Activated T-cell treated with anti-CD3 and anti-CD28 coated beads, Interleukin-2, amount 50 U/mL, for 72 hours (primary cell): ENCODE data around the gene RHOJ. TPM values are rescaled to one million over a fixed set of nuclear protein-coding genes. Genes with fewer than 3 reads are reported as not detected.
A peak's percentile ranks its signal among the peaks of the same experiment; 100 is the strongest.

Source experiments
- ATAC-seq, 2 donors: fragments of 150-1000 bp; cut with Tn5 transposase; replicated peaks in 1 of 2; 2 replicates each; pipeline ENCODE4 v1.10.0; 2021; ENCODE audit warnings: moderate library complexity in 2 of 2, mild to moderate bottlenecking in 1 of 2
- DNase-seq, 2 donors: peaks; one replicate each; pipeline ENCODE4 v3.0.0; 2021 to 2022; ENCODE audit warnings: mixed read lengths in 1 of 2
- H3K27ac Mint-ChIP-seq: one replicate; pipeline ENCODE4 v1.8.0; 2022; ENCODE audit warnings: mild to moderate bottlenecking, moderate library complexity, mixed read lengths
- H3K27me3 Mint-ChIP-seq: one replicate; pipeline ENCODE4 v1.8.0; 2022; ENCODE audit warnings: low read depth, mixed read lengths
- H3K36me3 Mint-ChIP-seq, 2 donors: one replicate each; pipeline ENCODE4 v1.8.0; 2022; ENCODE audit warnings: mixed read lengths in 2 of 2, mild to moderate bottlenecking in 1 of 2; ENCODE audit not compliant: insufficient read depth in 2 of 2
- H3K4me1 Mint-ChIP-seq: one replicate; pipeline ENCODE4 v1.8.0; 2022; ENCODE audit warnings: low read depth, mixed read lengths
- H3K4me3 Mint-ChIP-seq, 2 donors: one replicate each; pipeline ENCODE4 v1.8.0; 2022; ENCODE audit warnings: mild to moderate bottlenecking in 2 of 2, mixed read lengths in 2 of 2, moderate library complexity in 2 of 2
- H3K9me3 Mint-ChIP-seq, 2 donors: one replicate each; pipeline ENCODE4 v1.8.0; 2022; ENCODE audit warnings: mixed read lengths in 2 of 2
- total RNA-seq, 2 donors: library from RNA; stranded (reverse); gene quantifications; one replicate each; pipeline ENCODE4 v1.2.3, GENCODE V29; 2022

RHOJ gene
- total RNA-seq, 2 donors from 2014 or later = not detected

DNA sequence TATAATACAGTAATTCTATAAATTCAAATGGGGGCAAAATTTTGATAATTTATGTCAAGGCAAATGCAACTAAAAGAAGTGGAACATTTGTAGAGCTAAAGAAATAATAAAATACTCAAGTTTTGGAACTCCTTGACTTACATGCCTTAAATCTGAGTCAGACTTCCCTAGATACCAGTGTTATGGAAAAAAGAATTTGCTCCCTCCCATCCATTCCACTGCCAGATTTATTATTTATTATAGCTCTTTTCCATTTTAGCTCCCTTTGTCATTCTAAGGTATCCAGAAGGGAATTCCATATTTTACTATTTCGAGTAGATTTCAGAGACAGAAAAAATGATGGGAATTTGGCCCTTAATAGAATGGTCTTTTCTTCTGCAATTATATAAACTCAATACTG lies 44.0 kb downstream of the RHOJ start:
- no peak overlapping the region for H3K4me3 Mint-ChIP-seq

DNA sequence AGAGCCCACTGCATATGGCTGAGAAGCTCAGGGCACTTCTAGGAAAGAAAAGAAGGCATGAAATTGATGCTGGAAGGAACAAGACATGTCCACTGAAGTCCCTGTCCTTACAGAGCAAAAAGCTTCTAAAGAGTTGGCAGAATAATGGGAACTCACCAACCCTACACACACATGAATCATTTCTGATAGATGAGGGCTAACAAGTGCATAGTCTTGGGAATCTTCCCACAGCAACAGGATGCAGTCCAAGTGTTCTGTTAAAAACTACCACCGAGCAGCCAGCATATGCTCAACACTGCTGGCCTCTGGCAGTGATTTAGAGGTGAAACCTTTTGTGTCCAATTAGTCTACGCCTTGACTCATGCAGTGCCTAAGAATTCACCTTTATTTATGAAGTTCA lies 44.8 kb downstream of the RHOJ start:
- ATAC-seq (no peak), DNase-seq (no peak)
- Mint-ChIP-seq H3K27me3 (no peaks in the 10 kb centered on the region), H3K4me1 (no peaks in the 10 kb centered on the region), H3K27ac (no peak overlapping the region), H3K4me3 (no peak overlapping the region), H3K9me3 (peaks cover 1 to 2% of the 10 kb centered on the region in 2 donors), H3K36me3 (no peaks in the 10 kb centered on the region)

More for the DNA sequence above, 44.0 kb downstream of the RHOJ start:
- H3K36me3 Mint-ChIP-seq = no peaks in the 10 kb centered on the region
- peaks cover 1 to 2% of the 10 kb centered on the region in 2 donors for H3K9me3 Mint-ChIP-seq
- no peaks in the 10 kb centered on the region for H3K4me1 Mint-ChIP-seq
- peaks cover 8% of the 10 kb centered on the region for H3K27me3 Mint-ChIP-seq
- ATAC-seq (no peak), DNase-seq (no peak)
- no peak overlapping the region for H3K27ac Mint-ChIP-seq

DNA sequence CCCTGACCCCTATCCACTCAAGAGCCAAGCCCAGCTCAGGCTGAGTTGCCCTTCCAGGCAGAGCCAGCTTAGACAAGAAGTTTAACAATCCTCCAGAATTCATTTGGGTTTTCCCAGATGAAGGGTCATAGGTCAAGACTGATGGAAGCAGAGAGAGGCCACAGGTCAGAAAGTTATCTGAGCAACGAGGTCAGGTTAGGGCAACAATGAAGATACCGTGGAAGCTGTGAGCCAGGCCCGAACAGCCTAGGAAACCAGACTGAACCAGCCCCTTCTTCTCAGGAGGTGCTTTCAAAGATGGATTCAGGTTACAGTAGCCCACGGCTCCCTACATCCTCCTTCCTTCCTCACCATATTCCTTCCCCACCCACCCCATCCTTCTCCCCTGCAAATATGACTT lies 53.1 kb downstream of the RHOJ start:
- Mint-ChIP-seq H3K9me3 (no peaks in the 10 kb centered on the region), H3K4me3 (no peak overlapping the region)

DNA sequence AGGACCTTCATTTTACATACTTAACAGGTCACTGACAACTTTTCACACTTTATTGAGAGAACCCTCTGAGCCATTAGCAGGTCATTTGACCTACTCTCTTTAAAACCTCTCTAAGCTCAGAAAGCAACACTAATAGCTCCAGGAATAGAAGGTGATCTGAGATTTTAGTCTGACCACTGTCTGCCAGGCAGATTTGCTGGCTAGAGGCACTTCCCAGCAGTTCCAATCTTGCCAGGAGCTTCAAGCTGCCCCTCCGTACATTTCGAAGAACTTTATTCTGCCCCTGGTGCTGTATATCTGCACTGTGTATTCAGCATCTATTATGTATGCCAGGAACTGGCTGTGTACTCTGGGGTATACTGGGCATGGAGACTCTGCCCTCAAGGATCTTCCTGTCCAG lies 58.2 kb downstream of the RHOJ start:
- ATAC-seq (no peak), DNase-seq (no peak)
- no peaks in the 10 kb centered on the region for H3K4me1 Mint-ChIP-seq
- no peak overlapping the region for H3K4me3 Mint-ChIP-seq
- H3K36me3 Mint-ChIP-seq = no peaks in the 10 kb centered on the region
- no peaks in the 10 kb centered on the region for H3K9me3 Mint-ChIP-seq
- H3K27ac Mint-ChIP-seq = no peak overlapping the region
- H3K27me3 Mint-ChIP-seq = peaks cover 14% of the 10 kb centered on the region

More for the DNA sequence above, 53.1 kb downstream of the RHOJ start:
- Mint-ChIP-seq H3K27ac (no peak overlapping the region), H3K36me3 (no peaks in the 10 kb centered on the region), H3K27me3 (no peaks in the 10 kb centered on the region), H3K4me1 (no peaks in the 10 kb centered on the region)
- DNase-seq (no peak), ATAC-seq (no peak)

DNA sequence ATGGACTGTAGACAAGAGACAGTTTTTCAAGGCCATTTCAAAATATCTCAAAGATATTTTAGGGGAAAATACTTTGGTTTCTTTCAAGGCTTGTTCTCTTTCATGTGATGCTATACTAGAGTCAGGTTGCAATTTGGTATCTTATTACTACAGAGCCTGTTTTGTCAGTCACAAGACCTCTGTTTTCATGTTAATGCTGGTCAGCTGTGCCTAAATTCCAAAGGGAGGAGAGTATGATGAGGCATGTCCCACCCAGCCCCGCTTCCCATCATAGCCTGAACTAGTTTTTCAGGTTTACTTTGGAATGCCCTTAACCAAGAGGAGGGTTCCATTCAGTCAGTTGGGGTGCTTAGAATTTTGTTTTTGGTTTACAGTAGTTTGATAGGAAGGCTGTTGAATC lies 61.9 kb downstream of the RHOJ start:
- no peak overlapping the region for H3K4me3 Mint-ChIP-seq
- H3K9me3 Mint-ChIP-seq = no peaks in the 10 kb centered on the region
- H3K27ac Mint-ChIP-seq = no peak overlapping the region
- H3K36me3 Mint-ChIP-seq = no peaks in the 10 kb centered on the region
- no peak for DNase-seq
- ATAC-seq = no peak
- no peaks in the 10 kb centered on the region for H3K4me1 Mint-ChIP-seq
- H3K27me3 Mint-ChIP-seq = peaks cover 14% of the 10 kb centered on the region

DNA sequence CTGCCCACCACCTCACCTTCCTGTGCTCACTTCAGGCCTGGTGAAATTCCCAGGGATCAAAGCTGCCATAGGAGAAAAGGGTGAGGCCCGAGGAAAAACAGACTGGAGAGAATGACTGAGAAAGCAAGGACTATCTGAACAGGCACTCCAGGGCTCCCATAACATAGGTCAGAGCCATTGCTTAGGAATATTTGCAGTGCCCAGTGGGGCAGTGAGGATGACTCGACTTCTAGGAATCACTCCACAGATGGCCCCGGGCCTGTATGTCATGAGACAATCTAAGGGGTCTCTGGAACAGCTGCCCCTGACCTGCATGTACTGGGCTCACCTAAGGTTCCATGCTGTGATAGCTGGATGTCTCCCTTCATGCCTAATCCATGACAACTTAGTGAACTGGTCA lies 62.9 kb downstream of the RHOJ start:
- DNase-seq = no peak
- Mint-ChIP-seq H3K9me3 (no peaks in the 10 kb centered on the region), H3K4me3 (no peak overlapping the region), H3K4me1 (no peaks in the 10 kb centered on the region), H3K27me3 (peaks cover 14% of the 10 kb centered on the region), H3K27ac (no peak overlapping the region), H3K36me3 (no peaks in the 10 kb centered on the region)
- ATAC-seq = no peak

DNA sequence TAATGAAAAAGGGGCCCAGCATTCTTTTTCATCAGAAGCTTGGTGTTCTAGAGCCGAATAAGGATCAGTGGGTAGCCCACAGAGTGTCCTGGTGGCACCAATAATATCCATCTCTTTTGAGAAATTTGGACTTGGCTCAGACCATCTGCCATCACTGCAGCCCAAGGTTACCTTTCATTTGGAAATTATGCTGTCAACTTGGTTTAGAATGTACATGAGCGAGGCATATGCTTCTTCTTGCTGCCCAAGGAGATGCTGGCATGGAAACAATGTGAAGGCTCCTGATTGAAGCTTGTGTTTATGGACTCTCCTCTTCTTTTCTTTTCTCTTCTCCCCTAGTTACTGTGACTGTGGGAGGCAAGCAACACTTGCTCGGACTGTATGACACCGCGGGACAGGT lies 64.5 kb downstream of the RHOJ start:
- Mint-ChIP-seq H3K27ac (no peak overlapping the region), H3K36me3 (no peaks in the 10 kb centered on the region), H3K9me3 (no peaks in the 10 kb centered on the region), H3K4me3 (no peak overlapping the region), H3K27me3 (peaks cover 8% of the 10 kb centered on the region), H3K4me1 (no peaks in the 10 kb centered on the region)
- no peak for DNase-seq
- ATAC-seq = no peak

DNA sequence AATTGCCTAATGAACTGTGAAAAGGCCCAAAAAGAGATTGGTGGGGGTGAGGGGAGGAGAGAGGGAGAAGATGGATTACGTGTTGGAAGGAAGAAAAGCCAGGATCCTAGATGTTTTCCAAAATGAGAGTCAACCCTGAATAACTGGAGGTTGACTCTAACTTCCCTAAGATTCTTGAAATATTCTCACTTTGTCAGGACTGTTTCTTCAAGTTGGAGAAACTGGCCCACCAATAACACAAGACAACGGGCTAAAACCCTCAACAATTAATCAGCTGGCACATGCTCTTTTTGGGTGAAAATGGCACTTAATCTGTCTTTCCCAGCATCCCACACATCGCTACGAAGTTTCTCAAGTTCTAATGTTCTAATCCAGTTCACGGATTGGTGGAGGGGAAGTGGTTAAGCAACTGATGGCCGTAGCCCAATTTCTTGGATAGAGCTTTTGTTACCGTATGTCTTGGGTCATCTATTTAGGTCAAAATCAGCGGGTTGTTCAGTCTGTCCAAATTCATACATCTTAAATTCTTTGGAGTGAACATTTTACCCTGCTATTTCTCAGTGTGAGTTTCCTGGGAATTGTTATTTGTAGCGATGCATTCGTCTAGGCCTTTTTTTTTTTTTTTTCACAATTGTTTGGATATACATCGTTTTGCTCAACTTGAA lies 65.5 kb downstream of the RHOJ start:
- Mint-ChIP-seq H3K9me3 (no peaks in the 10 kb centered on the region), H3K36me3 (no peaks in the 10 kb centered on the region), H3K27ac (no peak overlapping the region), H3K4me3 (no peak overlapping the region), H3K4me1 (no peaks in the 10 kb centered on the region), H3K27me3 (peaks cover 5% of the 10 kb centered on the region)
- no peak for DNase-seq
- ATAC-seq = no peak

DNA sequence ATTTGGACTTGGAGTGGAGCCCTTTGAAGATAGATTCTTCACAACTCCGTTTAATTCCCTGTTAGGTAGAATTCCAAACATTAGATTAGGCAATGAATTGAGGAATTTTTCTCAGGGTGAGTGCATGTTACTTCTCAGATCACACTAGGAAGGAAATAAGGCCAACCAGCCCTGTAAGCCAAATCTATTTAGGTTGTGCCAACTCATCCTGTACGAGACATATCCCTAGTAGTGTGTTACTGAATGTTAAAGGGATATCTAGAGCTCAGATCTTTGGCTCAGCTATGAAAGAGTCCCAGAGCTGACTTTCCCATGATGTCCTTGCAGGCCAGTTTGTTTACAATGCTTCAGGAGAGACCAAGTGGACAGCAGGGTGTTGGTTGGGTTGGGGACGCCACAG lies 68.9 kb downstream of the RHOJ start:
- Mint-ChIP-seq H3K27me3 (no peaks in the 10 kb centered on the region), H3K9me3 (no peaks in the 10 kb centered on the region), H3K27ac (no peak overlapping the region), H3K36me3 (no peaks in the 10 kb centered on the region), H3K4me3 (no peak overlapping the region), H3K4me1 (no peaks in the 10 kb centered on the region)
- no peak for DNase-seq
- ATAC-seq = no peak

DNA sequence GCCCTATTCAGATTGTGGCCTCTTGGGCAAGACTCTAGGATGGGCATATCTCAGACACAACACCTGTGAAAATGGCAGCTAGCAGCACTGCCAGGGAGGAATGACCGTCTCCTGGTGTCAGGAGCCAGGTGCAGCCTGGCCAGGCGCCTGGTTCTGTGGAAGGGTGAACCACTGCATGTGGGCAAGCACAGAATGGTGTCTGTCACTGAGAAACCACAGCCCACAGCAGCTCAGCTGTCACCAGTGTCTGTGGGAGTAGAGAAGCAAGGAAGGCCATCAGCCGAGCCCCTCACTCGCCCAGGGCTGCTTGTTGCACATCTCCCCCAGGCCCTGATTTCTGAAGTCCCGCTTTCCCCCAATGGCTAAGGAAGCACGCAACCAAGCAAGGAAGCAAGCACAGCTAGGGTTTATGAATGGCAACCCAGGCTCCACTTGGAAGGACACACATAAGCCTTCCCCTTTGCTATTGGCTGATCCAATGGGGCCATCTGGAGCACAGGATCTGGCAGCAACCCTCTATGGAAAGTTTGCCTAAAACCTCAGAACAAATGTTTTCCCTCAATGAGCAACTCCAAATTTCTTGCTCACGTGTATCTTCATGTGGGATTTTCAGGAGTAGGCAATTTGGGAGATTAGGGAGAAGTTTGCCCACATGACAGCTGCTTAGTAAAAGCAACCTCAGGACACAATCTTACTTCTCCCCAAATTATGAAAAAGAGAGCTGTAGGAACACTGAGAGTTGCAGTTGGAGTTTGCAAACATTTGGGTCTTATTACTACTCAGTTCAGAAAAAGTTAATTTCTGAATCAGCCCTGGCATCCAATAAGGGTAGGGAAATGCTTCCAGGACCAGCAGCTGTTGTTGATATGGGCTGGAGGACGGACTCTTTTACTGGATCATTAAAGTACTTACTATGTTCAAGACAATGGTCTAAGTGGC lies 69.7 kb downstream of the RHOJ start:
- H3K9me3 Mint-ChIP-seq = no peaks in the 10 kb centered on the region
- DNase-seq (no peak), ATAC-seq (no peak)
- H3K4me1 Mint-ChIP-seq = no peaks in the 10 kb centered on the region
- no peak overlapping the region for H3K4me3 Mint-ChIP-seq
- H3K36me3 Mint-ChIP-seq = no peaks in the 10 kb centered on the region
- H3K27ac Mint-ChIP-seq = no peak overlapping the region
- no peaks in the 10 kb centered on the region for H3K27me3 Mint-ChIP-seq

DNA sequence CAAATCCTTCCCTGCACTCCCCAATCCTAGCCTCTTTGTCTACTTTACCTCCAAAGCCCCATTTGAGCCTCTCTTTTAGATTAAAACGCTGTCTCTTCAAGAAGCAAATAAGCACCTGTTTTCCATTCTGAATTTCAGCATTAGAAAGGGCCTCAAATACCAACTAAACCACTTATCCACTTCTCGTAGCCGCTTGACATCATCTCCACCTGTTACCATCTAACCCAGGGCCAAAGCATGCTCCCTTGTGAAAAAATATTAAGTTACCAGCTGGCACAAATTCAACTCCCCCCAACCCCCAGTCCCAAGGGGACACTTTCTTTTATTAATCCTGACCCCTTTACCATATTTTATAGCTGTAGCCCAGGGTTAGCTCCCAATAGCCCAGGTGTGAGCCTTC lies 71.4 kb downstream of the RHOJ start:
- no peak for ATAC-seq
- no peaks in the 10 kb centered on the region for H3K9me3 Mint-ChIP-seq
- H3K4me1 Mint-ChIP-seq = no peaks in the 10 kb centered on the region
- H3K27ac Mint-ChIP-seq = no peak overlapping the region
- no peaks in the 10 kb centered on the region for H3K27me3 Mint-ChIP-seq
- H3K4me3 Mint-ChIP-seq = no peak overlapping the region
- no peaks in the 10 kb centered on the region for H3K36me3 Mint-ChIP-seq
- no peak for DNase-seq

DNA sequence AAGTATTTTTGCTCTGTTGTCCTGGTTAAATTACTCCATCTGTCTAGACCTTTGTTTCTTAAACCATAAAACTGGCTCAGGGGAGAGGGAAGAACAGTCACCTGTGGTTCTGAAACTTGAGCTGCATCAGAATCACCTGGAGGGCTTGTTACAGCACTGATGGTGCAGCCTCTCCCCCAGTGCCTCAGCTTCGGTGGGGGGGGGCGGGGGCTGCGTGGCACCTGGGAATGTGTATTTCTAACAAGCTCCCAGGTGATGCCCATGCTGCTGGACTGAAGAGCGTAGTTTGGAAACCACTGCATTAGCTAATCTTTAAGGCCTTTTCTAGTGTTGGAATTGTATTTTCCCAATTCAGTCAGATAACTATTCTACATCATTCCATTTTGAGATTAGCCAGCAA lies 71.8 kb downstream of the RHOJ start:
- no peak for DNase-seq
- no peak overlapping the region for H3K27ac Mint-ChIP-seq

DNA sequence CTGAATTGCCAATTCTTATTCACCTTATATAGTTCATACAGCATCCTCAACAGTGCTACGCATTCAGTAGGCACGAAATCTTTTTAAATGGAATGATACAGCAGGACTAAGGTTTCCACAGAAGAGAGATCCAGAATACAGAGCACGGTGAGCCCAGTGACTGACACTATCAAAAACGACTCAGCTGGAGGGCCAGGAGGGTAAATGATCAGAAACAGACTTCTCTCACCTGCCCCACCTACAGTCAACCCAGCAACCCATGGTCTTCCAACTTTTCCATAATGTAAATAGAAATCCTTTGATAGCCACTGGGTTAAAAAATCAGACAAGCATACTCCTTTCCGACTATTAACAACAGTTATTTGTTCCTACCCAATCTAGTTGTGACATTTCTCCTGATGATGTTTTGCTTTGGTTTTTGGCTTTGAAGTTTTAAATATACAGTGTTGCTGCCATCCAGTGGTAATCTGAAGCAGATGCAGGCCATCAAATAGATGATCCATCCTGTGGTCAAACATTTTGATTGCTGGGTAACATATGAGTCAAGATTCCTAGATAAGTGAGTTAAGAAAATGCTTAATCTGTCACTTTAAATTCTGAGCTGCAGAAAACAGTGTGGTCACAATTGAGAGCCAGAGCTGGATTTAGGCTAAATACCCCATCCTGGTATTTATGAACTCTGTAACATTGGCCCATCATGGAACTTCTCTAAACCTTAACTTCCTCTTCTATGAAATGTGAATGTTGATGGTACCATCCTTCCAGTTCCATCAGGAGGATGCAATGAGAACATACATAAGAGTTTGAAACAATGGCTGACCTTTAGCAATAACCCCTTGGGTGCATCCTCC lies 72.5 kb downstream of the RHOJ start:
- H3K4me3 Mint-ChIP-seq = no peak overlapping the region
- ATAC-seq = peak; percentile 71 to 90
- H3K4me1 Mint-ChIP-seq = no peaks in the 10 kb centered on the region
- no peaks in the 10 kb centered on the region for H3K36me3 Mint-ChIP-seq
- H3K27ac Mint-ChIP-seq = no peak overlapping the region
- H3K27me3 Mint-ChIP-seq = no peaks in the 10 kb centered on the region
- no peaks in the 10 kb centered on the region for H3K9me3 Mint-ChIP-seq
- DNase-seq = peak in 1 of 2 donors; percentile 10

More for the DNA sequence above, 71.8 kb downstream of the RHOJ start:
- no peak for ATAC-seq
- H3K27me3 Mint-ChIP-seq = no peaks in the 10 kb centered on the region
- H3K4me1 Mint-ChIP-seq = no peaks in the 10 kb centered on the region
- no peaks in the 10 kb centered on the region for H3K9me3 Mint-ChIP-seq
- no peaks in the 10 kb centered on the region for H3K36me3 Mint-ChIP-seq
- H3K4me3 Mint-ChIP-seq = no peak overlapping the region
